Endometrial microvascular endothelial cells (primary cell): ENCODE data around the gene ACAD9. TPM values are rescaled to one million over a fixed set of nuclear protein-coding genes. Genes with fewer than 3 reads are reported as not detected.
"Not testable (repeated sequence)": the region's sequence is repeated elsewhere in the genome, so short reads cannot be mapped to it uniquely, and the experiment has no call there.

ENCODE experiments used
- in situ Hi-C: cut with HindIII; loops from 2 replicates; pipeline ENCODE4 v1.10.0; 2017; ENCODE audit warnings: low sequenced_read_pairs, low pct_unique_long_range_greater_than_20kb; ENCODE audit errors: inconsistent ontology term
- total RNA-seq: library from RNA; depleted of rRNA; stranded (reverse); fragments of >200 nt; gene quantifications from one replicate; pipeline ENCODE4 v1.2.3, GENCODE V29; 2015; ENCODE audit errors: inconsistent ontology term

Gene ACAD9
- total RNA-seq, 1 donor from 2014 or later, result 60.9 TPM

DNA sequence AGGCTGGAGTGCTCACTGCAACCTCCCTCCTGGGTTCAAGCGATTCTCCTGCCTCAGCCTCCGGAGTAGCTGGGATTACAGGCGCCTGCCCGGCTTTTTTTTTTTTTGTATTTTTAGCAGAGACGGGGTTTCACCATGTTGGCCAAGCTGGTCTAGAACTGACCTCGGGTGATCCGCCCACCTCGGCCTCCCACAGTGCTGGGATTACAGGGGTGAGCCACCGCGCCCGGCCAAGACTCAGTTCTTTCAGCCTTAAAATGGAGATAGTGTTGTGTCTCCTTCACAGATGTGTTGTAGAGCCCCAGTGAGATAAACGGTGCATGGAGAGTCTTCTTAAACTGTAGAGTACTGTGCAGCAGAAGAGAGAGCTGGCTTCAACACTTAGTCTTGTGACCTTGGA, 1.0 kb downstream of the ACAD9 start:
- in situ Hi-C loops, result not testable (repeated sequence)

DNA sequence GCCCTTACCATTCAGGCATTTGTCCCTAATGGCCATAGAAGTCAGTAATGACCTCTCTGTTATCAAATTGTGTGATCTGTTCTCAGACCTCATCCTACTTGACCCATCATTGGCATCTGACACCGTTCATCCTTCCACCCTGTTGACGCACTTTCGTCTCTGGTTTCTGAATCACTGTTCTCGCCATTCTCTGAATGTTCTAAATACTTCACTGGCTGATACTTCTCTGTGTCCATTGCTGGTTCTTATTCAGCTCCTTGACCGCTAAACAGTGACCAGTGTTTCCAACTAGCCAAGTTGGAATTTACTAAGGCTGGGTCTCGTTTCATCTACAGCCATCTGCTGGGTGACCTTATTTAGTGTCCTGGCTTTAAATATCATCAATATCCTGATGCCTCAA, 2.2 kb downstream of the ACAD9 start:
- in situ Hi-C loops, result no loop called here

DNA sequence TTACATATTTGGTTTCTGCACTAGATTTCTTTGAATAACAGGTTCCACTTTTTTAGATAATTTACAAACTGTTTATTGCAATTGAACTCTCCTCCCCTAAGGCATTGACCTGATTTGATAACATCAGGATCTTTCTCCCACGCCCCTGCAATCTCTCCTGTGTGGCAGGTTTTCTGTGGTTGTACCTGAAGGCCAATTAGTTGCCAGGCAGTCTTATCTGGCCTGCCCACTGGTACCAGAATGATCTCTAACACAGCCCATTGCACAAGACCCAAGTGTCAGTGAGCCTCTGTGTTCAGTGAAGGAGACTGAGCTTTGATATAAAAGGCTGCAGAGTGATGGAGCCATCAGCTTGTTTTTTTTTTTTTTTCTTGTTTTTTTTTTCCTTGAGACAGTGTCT, 3.3 kb downstream of the ACAD9 start:
- in situ Hi-C loops, result no loop called here

DNA sequence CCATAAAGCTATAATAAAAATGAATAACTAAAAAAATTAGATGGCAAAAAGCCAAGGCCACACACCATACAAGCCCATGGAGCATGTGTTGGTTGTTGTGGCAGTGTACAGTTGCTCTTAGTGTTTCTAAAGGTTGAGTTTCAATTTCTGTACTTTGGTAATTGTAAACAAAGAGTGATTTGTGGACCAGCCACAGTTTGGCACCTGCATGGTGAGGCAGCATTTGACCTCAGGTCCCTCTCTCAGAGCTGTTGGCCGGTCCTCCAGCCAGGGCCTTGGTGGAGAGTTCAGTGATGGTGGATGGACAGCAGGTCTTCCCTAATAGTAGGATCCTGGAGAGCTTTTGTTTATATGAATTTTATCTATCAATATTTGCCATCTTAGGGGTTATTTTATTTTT, 5.6 kb downstream of the ACAD9 start:
- in situ Hi-C loops, result no loop called here

DNA sequence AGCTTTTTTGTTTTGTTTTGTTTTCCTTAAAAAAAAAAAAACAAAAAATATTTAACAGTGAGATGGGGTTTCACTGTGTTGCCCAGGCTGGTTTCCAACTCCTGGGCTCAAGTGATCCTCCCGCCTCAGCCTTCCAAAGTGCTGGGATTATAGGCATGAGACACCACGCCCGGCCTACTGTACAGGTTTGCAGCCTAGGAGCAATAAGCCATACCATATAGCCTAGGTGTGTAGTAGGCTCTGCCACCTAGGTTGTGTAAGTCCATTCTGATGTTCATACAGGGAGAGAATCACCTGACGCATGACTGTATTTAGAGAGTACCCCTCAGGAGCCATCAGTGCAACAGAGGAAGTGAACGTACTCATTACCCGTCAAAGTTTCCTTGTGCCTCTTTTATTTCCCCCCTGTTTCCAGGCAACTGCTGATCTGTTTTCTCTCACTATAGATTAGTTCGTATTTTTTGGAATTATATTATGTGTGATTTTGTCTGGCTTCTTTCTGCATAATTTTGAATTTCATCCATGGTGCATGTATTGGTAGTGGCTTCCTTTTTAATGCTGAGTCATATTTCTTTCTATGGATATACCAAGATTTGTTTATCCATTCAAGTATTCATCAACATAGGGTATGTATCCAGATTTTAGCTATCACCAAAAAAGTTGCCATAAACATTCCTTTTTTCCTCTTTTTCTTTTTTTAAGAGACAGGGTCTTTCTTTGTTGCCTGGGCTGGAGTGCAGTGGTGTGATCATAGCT, 9.9 kb downstream of the ACAD9 start:
- in situ Hi-C loops, result no loop called here

DNA sequence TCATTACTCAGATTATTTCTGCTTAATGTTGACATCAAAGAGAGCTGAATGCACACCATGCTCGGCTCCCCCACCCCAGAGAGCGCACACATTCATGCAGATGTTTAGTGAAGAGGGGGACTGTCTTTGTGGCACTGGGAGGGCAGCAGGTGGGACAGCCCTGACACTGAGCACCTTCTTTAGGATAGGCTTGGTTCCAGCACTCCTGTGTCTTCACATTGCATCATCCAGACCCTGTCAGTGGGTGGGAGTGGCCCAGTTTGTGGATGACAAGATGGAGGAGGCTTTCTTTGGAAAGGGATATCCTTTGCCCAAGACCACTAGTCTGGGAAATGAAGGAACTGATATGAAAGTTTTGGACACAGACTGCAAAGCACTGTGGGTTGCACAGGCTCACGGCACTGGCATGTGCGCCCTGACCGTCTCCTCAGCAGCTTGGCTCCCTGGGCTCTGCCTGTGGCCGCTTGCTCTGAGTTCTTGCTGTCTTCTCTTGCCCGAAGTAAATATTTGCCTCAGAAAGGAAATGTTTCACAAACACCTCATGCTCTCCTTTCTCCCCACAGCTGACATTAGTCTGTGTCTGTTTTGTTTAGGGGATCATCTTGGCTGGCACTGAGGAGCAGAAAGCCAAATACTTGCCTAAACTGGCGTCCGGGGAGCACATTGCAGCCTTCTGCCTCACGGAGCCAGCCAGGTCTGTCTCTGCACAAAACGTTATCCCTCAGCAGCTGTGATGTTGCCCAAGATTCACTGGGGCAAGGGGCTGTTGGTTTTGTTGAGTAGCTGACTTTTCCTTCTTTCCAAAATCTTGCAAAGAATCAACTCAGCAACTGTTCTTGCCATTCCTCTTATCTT, 16.6 kb downstream of the ACAD9 start:
- in situ Hi-C loops, result no loop called here

DNA sequence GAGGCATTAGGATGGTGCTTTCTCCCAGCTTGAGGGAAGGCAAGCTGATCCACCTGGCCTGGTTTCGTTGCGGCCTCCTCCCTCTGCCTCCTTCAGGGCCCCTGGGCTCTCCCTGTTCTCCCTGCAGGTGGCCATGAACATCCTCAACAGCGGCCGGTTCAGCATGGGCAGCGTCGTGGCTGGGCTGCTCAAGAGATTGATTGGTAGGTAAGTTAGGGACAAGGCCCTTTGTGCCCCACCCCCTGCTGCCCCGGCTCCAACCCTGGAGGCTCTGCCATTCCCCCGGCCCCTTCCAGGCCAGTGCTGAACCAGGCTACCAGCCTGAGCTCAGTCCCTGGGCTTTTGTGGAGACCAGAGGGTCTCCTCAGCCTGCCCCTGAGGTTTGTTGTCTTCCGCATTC, 23.0 kb downstream of the ACAD9 start:
- in situ Hi-C loops, result no loop called here

DNA sequence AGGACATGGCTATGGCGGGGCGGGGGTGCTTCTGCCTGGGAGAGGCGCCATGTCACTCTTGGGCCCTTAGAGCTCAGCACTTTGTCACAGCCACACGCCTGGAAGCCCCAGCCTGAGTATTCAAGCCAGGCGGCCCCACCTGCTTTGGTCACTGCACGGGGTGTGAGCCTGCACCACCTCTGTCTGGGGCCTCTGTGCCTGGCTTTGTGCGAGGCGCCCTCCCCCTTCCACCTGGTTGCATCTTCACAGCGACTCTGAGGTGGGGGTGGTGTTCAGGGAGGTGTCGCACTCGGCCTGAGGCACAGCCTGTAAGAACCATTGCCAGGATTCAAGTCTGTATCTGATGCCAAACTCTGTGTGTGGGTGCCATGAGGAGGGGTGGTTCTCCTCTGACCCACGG, 24.1 kb downstream of the ACAD9 start:
- in situ Hi-C loops, result no loop called here

DNA sequence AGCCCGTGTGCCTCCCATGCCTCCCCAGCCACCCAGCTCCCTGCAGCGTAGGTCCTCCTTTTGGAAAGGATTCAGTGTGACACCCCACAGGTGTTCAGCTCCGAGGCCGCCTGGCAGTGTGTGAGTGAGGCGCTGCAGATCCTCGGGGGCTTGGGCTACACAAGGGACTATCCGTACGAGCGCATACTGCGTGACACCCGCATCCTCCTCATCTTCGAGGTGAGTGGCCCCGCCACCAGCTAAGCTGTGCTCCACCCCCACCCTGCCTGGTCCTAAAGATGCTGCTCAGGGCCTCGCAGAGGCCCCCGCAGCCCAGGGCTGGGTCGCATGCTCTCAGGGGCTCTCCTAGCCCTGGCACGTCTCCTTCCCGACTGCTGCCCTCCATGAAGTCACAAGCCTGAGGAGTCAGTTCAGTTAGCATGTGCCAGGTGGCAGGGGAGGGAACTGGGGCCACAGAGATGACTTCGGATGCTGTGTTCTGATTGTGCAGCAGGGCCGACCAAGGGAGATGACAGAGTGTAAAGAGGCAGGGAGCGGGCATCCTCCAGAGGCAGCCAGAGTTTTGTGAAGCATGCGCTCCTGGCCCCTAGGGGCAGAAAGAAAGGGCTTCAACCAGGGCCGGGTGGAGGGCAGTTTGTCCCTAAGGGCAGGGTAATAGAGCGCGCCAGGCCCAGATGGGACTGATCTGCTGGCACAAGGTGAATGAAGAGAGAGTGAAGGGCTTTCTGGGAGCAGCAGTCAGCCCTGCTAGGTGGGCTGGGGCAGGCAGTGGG, 26.8 kb downstream of the ACAD9 start:
- in situ Hi-C loops, result no loop called here

DNA sequence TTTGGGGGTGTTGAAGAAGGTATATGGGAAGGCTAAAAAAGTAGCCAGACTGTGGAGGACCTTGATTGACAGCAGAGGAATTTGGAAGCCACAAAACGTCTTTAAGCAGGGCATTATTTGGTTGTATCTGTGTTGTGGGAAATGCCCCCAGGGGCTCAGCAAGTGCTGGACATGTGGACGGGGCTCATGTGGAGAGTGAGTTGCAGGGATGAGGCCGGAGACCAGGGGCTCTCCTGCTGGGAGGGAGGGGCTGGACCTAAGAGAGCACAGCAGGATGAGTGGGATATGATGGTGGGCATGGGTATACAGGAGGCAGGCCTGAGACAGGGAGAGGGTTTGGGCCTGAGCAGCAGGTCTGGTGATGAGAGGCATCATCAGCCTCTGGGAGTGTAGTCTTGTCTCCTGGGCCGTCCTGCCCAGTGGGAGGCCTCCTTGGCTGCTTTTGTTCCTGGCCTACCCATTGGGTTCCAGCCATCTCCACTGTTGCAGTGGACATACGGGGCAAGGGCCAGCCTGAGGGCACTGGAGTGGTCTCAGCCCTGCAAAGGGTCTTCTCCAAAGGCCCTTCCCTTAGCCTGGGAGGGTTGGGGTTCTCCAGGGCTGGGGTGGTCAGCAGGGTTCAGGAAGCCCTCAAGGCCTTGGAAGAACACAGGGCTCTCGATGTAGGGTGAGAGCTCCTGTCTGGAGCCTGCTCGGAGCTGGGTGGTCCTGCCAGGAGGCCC, 27.5 kb downstream of the ACAD9 start:
- in situ Hi-C loops, result no loop called here

DNA sequence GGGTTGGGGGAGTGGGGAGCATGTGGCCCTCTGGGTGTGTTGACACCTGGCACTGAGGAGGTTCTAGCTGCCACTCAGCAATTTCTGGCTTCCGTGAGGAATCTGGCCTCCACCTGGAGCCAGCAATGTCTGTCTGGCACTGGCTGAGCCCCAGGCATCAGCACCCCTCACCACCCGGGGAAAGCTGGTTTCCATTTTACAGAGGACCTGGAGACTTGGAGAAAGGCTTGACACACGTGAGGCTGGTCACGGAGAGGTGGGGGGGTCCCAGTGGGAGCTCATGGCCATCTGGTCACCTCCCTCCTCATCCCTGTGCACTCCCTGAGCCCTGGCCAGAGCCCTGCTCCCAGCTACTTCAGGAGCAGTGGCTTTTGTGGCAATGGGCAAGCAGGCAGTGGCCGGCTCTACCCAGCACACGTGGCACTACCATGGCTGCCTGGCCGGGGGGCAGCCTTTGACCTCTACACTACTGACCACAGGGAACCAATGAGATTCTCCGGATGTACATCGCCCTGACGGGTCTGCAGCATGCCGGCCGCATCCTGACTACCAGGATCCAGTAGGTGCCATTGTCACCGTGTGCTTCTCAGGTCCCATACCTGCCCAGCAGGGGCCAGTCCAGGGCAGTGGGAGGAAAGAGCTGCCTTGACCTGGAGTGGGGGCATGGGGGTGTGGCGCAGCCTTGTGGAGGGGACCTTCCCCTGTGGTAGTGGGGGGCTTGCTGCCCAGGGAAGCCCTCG, 28.5 kb downstream of the ACAD9 start:
- in situ Hi-C loops, result no loop called here

DNA sequence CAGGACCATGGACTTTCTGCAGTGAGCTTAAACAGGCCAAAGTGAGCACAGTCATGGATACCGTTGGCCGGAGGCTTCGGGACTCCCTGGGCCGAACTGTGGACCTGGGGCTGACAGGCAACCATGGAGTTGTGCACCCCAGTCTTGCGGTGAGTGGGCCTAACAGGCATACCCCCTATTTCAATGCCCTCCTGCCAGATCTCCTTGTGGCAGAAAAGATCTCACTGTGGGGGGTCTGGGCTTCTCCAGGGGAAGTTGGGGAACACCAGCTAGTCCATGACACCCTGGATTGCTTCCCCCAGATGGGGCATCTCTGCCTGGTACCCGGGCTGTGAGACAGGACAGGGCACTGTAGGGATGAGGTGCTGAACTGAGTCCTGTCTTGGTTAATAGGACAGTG, 29.5 kb downstream of the ACAD9 start:
- in situ Hi-C loops, result no loop called here

DNA sequence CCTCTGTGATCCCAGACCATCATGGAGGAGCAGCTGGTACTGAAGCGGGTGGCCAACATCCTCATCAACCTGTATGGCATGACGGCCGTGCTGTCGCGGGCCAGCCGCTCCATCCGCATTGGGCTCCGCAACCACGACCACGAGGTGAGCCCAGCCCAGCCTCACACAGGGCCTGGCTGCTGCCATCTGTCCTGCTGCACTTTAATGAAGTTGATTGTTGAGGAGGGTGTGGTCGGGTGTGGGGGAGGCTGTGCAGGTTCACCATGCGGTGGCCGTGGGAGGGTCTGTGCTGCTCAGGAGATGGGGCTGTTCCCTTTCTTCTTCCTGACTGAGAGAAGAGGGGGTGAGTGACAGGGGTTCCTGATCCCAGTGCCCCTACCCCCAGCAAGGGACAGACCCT, 30.6 kb downstream of the ACAD9 start:
- in situ Hi-C loops, result no loop called here

DNA sequence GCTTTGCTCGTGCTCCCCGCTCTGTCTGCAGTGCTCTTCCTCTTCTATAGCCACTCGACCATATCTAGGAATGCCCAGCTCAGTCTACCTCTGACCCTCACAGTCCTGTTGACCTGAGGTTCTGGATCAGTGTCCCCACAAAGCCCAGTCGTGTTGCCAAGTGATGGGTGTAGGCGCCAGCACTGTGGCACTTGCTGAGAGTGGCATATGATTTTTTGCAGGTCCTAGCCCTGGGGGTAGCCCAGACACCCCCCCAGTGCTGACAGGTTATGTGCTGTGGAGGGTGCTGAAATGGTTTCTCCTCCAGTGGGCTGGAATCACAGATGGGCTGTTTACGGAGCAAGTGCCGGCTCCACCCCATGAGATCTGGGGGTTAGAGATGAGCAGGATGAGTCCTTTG, 32.5 kb downstream of the ACAD9 start:
- in situ Hi-C loops, result no loop called here

DNA sequence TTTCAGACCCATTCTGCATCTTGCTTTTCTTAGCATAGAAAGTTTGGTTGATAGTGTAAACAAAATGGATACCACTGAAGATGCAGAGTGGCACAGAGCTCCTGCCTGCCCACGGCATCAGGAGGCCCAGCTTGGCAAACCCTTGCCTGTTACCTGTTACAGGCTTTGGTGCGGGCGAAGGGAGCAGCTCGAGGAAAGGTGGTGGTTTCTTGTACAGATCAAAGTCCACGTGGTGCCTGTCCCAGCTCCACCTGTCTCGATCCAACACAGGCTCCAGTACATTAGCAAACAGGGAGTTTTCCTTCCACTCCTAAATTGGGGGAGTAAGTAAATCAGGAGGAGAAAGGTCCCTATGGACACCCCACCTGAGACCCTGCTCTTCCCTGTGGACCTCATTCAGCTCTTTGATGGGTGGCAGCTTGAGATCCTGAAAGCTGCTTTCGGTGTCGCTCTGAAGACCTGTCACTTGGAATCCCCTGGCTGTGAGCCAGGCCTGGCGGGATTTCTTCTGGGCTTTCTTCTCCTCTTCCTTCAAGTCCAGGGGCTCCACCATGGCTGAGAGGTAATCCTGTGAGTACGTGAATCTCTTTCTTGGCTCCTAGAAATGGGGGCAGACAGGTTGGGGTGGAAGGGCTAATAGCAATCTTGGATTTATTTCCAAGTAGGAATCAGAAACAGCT, 35.7 kb downstream of the ACAD9 start:
- in situ Hi-C loops, result no loop called here

DNA sequence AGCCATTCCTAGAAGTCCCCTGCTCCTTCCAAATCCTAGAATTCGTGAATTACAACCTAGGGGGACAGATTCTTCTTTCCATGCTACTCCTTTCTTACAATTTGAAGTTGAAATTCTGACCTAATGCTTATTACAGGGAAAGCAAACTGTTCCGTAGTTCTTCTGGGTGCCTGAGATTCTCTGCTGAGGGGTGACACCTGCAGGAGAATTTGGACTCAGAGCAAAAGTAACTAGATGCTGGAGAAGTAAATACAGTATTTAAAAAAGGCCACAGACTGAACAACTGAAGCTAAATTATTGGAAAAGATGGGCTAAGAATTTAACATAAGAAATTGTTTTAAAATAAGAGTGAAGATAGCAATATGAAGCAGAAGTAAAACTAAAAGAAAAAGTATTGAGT, 37.9 kb downstream of the ACAD9 start:
- in situ Hi-C loops, result no loop called here

DNA sequence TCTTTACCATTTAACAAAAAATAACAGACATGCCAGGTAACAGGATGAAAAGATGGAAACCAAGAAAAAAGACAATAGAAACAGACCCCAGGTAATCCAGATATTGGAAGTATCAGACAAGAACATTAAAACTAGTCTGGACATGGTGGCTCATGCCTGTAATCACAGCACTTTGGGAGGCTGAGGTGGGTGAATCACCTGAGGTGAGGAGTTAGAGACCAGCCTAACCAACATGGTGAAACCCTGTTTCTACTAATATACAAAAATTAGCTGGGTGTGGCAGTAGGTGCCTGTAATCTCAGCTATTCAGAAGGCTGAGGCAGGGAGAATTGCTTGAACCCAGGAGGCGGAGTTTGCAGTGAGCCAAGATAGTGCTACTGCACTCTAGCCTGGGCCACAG, 40.6 kb downstream of the ACAD9 start:
- in situ Hi-C loops, result no loop called here
